NOMO-1 treated with dmso at 0.1 percent for 144 hours (cell line): ENCODE data around the gene C9orf50.
A peak's percentile ranks its signal among the peaks of the same experiment; 100 is the strongest.
"Not testable (repeated sequence)": the region's sequence is repeated elsewhere in the genome, so short reads cannot be mapped to it uniquely, and the experiment has no call there.

Experiments
- DNase-seq: peaks from one replicate; lab custom pipeline; 2025; ENCODE audit not compliant: unreplicated experiment; lab: John Stamatoyannopoulos, UW

C9orf50 gene

GRCh38 chr9:129648764-129649115 is 27.8 kb upstream of the C9orf50 start:
- no peak for DNase-seq

- DNase-seq, result no peak
Measured at GRCh38 chr9:129648092-129648763, 27.3 kb upstream of the C9orf50 start.

GRCh38 chr9:129647635-129648034 is 26.7 kb upstream of the C9orf50 start:
- DNase-seq, result no peak

- DNase-seq, result no peak
Measured at GRCh38 chr9:129646654-129647053, 25.8 kb upstream of the C9orf50 start.

- no peak for DNase-seq
Measured at GRCh38 chr9:129646252-129646651, 25.4 kb upstream of the C9orf50 start.

- no peak for DNase-seq
Measured at GRCh38 chr9:129644902-129645301, 24.0 kb upstream of the C9orf50 start.

GRCh38 chr9:129644365-129644764 is 23.5 kb upstream of the C9orf50 start:
- DNase-seq, result no peak

- DNase-seq, result no peak
Measured at GRCh38 chr9:129643706-129644105, 22.8 kb upstream of the C9orf50 start.

- DNase-seq, result peak; percentile 94
Measured at GRCh38 chr9:129641750-129642585, 21.1 kb upstream of the C9orf50 start, which contains the start of gene ASB6. Gene ASB6 (minus strand): TSS chr9:129642151. CDS start chr9:129641999, 152 bp downstream.

GRCh38 chr9:129640871-129641749 is 20.2 kb upstream of the C9orf50 start:
- no peak for DNase-seq

GRCh38 chr9:129640086-129640870 is 19.4 kb upstream of the C9orf50 start:
- DNase-seq, result no peak

- no peak for DNase-seq
Measured at GRCh38 chr9:129639756-129640085, 18.8 kb upstream of the C9orf50 start.

GRCh38 chr9:129639034-129639630 is 18.2 kb upstream of the C9orf50 start:
- DNase-seq, result no peak

GRCh38 chr9:129637673-129638439 is 17.0 kb upstream of the C9orf50 start:
- no peak for DNase-seq

- DNase-seq, result peak; percentile 8
Measured at GRCh38 chr9:129637102-129637501, 16.2 kb upstream of the C9orf50 start.

- DNase-seq, result not testable (repeated sequence)
Measured at GRCh38 chr9:129636343-129636742, 15.4 kb upstream of the C9orf50 start.

GRCh38 chr9:129635099-129636065 is 14.5 kb upstream of the C9orf50 start:
- DNase-seq, result no peak

- no peak for DNase-seq
Measured at GRCh38 chr9:129633848-129634247, 12.9 kb upstream of the C9orf50 start.
